Measurements from ENCODE around the gene FUS. TPM values are rescaled to one million over a fixed set of nuclear protein-coding genes. Genes with fewer than 3 reads are reported as not detected.

FUS gene
- total and polyA plus RNA-seq, 7 experiments from 2014 or later = 177 to 956 (median 614) TPM

DNA sequence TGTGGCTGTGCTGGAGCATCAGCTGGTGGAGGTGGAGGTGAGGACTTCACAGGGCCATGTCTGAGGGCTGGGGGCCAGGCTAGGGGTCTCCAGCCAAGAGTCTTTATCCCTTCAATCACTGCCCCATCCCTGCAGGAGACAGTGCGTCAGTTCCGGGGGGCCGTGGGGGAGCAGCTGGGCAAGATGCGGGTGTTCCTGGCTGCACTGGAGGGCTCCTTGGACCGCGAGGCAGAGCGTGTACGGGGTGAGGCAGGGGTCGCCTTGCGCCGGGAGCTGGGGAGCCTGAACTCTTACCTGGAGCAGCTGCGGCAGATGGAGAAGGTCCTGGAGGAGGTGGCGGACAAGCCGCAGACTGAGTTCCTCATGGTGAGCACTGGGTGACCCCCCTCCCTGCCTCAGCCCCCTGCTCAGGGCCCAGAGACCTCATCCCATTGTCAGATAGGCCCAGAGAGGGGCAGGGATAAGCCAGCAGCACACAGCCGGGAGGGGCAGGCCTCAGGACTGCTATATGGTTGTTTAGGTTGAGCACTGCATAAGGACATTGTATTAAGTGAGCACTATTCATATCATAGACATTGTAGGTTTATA, 39.3 kb downstream of the FUS start:
- ChIA-PET POLR2A (no interaction called here), CTCF (interaction anchor here (0.7 kb wide), 1 partner anchor 220 kb away, joined by 3 read pairs; no protein-coding TSS in a partner anchor)
- Mint-ChIP-seq H3K27ac (no peak overlapping the region), H3K27me3 (peaks cover 36 to 58% (median 48%) of the 10 kb centered on the region in 5 donors), H3K36me3 (no peaks in the 10 kb centered on the region), H3K9me3 (no peaks in the 10 kb centered on the region), H3K4me3 (no peak overlapping the region), H3K4me1 (peaks cover 15 to 21% (median 18%) of the 10 kb centered on the region in 7 donors)
- ATAC-seq (no peak), DNase-seq (no peak)
- Histone ChIP-seq H3K4me1 (ENCODE audit: control insufficient read depth in 2 of 2, insufficient read depth in 2 of 2, low read length in 2 of 2) (peaks cover 18 to 25% of the 10 kb centered on the region in 2 donors), H3K4me3 (ENCODE audit: low read length) (no peak overlapping the region), H3K9me3 (ENCODE audit: control insufficient read depth in 2 of 3, low read length in 3 of 3) (no peaks in the 10 kb centered on the region), H3K27me3 (ENCODE audit: control insufficient read depth in 2 of 2, insufficient read depth in 2 of 2, low read length in 2 of 2) (peaks cover 11 to 19% of the 10 kb centered on the region in 2 donors), H3K36me3 (ENCODE audit: control insufficient read depth in 2 of 3, insufficient read depth in 3 of 3, low read length in 3 of 3) (no peaks in the 10 kb centered on the region), H3K27ac (ENCODE audit: low read depth, low read length) (no peak overlapping the region)
- intact Hi-C loops (cut with micrococcal nuclease) = no loop called here

DNA sequence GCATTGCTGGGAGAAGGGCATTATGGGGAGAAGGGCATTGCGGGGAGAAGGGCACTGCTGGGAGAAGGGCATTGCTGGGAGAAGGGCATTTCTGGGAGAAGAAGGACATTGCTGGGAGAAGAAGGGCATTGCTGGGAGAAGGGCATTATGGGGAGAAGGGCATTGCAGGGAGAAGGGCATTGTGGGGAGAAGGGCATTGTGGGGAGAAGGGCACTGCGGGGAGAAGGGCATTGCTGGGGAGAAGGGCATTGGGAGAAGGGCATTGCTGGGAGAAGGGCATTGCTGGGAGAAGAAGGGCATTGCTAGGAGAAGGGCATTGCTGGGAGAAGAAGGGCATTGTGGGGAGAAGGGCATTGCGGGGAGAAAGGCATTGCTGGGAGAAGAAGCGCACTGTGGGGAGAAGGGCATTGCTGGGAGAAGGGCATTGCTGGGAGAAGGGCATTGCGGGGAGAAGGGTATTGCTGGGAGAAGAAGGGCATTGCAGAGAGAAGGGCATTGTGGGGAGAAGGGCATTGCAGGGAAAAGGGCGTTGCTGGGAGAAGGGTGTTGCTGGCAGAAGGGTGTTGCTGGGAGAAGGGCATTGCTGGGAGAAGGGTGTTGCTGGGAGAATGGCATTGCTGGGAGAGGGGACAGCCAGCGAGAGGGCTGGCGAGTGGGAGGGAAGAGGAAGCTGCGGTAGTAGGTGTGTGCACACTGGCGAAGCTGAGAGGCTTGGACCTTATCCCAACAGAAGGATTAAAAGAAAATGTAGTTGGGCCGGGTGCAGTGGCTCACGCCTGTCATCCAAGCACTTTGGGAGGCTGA, 41.6 kb downstream of the FUS start:
- H3K4me3 ChIP-seq (ENCODE audit: low read length) = no peak overlapping the region
- H3K9me3 Mint-ChIP-seq = no peaks in the 10 kb centered on the region
- ChIA-PET POLR2A (no interaction called here), CTCF (interaction anchor here (0.6 kb wide), 1 partner anchor 10 kb away, joined by 5 read pairs; no protein-coding TSS in a partner anchor)
- H3K4me1 Mint-ChIP-seq = peaks cover 4 to 9% (median 5%) of the 10 kb centered on the region in 7 donors
- no peak overlapping the region for H3K4me3 Mint-ChIP-seq
- H3K27ac Mint-ChIP-seq = no peak overlapping the region
- no peaks in the 10 kb centered on the region for H3K9me3 ChIP-seq (ENCODE audit: control insufficient read depth in 2 of 3, low read length in 3 of 3)
- intact Hi-C loops (cut with micrococcal nuclease) = no loop called here
- no peaks in the 10 kb centered on the region for H3K36me3 ChIP-seq (ENCODE audit: control insufficient read depth in 2 of 3, insufficient read depth in 3 of 3, low read length in 3 of 3)
- no peak overlapping the region for H3K27ac ChIP-seq (ENCODE audit: low read depth, low read length)
- ATAC-seq (no peak), DNase-seq (no peak)
- H3K27me3 Mint-ChIP-seq = peaks cover 25 to 42% (median 39%) of the 10 kb centered on the region in 5 donors
- H3K27me3 ChIP-seq (ENCODE audit: control insufficient read depth in 2 of 2, insufficient read depth in 2 of 2, low read length in 2 of 2) = peaks cover 11 to 13% of the 10 kb centered on the region in 2 donors
- peaks cover 6 to 8% of the 10 kb centered on the region in 2 donors for H3K4me1 ChIP-seq (ENCODE audit: control insufficient read depth in 2 of 2, insufficient read depth in 2 of 2, low read length in 2 of 2)
- H3K36me3 Mint-ChIP-seq = no peaks in the 10 kb centered on the region

DNA sequence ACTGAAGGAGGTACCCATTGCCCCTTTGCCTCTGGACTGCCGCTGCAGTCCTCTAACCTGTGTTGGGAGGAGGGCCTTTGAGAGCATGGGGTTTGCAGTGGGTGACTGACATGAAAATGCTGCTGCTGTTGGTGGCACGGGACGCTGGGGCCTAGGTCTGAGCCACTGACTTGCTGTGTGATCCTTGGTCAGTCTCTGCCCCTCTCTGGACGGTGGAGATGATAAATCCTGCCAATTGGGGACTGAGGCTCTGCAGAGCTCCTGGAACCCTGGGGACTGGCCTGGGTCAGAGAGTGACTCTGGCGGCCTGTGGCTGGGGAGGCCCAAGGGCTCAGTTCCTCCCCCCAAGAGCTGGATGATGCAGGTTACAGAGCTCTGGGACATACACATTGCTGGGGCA, 43.1 kb downstream of the FUS start:
- Histone ChIP-seq H3K36me3 (ENCODE audit: control insufficient read depth in 2 of 3, insufficient read depth in 3 of 3, low read length in 3 of 3) (no peaks in the 10 kb centered on the region), H3K9me3 (ENCODE audit: control insufficient read depth in 2 of 3, low read length in 3 of 3) (no peaks in the 10 kb centered on the region), H3K4me3 (ENCODE audit: low read length) (no peak overlapping the region), H3K27ac (ENCODE audit: low read depth, low read length) (no peak overlapping the region), H3K27me3 (ENCODE audit: control insufficient read depth in 2 of 2, insufficient read depth in 2 of 2, low read length in 2 of 2) (peaks cover 0 to under 1% of the 10 kb centered on the region in 2 donors), H3K4me1 (ENCODE audit: control insufficient read depth in 2 of 2, insufficient read depth in 2 of 2, low read length in 2 of 2) (no peaks in the 10 kb centered on the region)
- Mint-ChIP-seq H3K36me3 (no peaks in the 10 kb centered on the region), H3K27me3 (peaks cover 14 to 29% (median 27%) of the 10 kb centered on the region in 5 donors), H3K9me3 (peaks cover 0 to 1% (median 0%) of the 10 kb centered on the region in 11 donors), H3K4me3 (no peak overlapping the region), H3K4me1 (peaks cover 0 to under 1% (median 0%) of the 10 kb centered on the region in 7 donors), H3K27ac (no peak overlapping the region)
- intact Hi-C loops (cut with micrococcal nuclease) = no loop called here
- POLR2A ChIA-PET = no interaction called here
- CTCF ChIA-PET = no interaction called here
- ATAC-seq (no peak), DNase-seq (no peak)

DNA sequence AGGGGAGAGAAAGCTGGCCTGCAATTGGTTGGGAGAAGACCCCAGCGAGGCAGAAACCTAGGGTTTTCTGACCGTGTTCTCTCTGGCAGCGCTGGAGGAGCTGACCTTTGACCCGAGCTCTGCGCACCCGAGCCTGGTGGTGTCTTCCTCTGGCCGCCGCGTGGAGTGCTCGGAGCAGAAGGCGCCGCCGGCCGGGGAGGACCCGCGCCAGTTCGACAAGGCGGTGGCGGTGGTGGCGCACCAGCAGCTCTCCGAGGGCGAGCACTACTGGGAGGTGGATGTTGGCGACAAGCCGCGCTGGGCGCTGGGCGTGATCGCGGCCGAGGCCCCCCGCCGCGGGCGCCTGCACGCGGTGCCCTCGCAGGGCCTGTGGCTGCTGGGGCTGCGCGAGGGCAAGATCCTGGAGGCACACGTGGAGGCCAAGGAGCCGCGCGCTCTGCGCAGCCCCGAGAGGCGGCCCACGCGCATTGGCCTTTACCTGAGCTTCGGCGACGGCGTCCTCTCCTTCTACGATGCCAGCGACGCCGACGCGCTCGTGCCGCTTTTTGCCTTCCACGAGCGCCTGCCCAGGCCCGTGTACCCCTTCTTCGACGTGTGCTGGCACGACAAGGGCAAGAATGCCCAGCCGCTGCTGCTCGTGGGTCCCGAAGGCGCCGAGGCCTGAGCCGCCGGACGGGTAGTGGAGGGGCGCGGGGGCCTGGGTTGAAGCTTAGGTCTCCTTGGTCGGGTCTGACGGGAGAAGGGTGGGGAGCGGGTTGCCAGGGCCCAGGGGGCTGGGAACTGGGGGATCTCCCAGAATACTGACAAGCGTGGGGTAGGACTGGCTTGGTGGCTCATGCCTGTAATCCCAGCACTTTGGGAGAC, 44.4 kb downstream of the FUS start:
- no peak overlapping the region for H3K27ac Mint-ChIP-seq
- CTCF ChIA-PET = no interaction called here

DNA sequence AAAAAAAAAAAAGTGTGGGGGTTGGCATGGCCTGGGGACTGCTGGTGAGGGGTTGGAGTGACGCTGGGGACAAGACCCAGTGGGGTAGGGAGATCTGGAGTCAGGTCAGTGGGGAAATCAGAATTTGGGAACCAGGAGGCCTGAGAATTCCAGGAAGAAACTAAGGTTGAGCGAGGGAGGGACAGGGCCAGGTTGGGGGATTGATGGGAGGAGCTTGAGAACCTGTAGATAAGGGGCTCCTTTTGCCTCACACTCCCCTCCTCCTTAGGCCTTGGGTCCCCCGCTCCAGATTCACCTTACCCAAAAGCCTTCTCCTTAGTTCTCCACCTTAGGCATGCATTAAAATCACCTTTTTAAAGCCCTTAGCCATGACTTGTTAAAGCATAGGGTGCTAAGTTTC, 45.3 kb downstream of the FUS start:
- Mint-ChIP-seq H3K4me1 (peaks cover 0 to 4% (median 0%) of the 10 kb centered on the region in 7 donors), H3K4me3 (no peak overlapping the region), H3K27me3 (peaks cover 7 to 18% (median 15%) of the 10 kb centered on the region in 5 donors), H3K36me3 (no peaks in the 10 kb centered on the region), H3K27ac (no peak overlapping the region), H3K9me3 (peaks cover 0 to 1% (median 0%) of the 10 kb centered on the region in 11 donors)
- intact Hi-C loops (cut with micrococcal nuclease) = no loop called here
- ATAC-seq = no peak
- CTCF ChIA-PET = interaction anchor here (0.7 kb wide), 1 partner anchor 16 kb away, joined by 6 read pairs; no protein-coding TSS in a partner anchor
- Histone ChIP-seq H3K36me3 (ENCODE audit: control insufficient read depth in 2 of 3, insufficient read depth in 3 of 3, low read length in 3 of 3) (no peaks in the 10 kb centered on the region), H3K4me1 (ENCODE audit: control insufficient read depth in 2 of 2, insufficient read depth in 2 of 2, low read length in 2 of 2) (no peaks in the 10 kb centered on the region), H3K4me3 (ENCODE audit: low read length) (no peak overlapping the region), H3K9me3 (ENCODE audit: control insufficient read depth in 2 of 3, low read length in 3 of 3) (no peaks in the 10 kb centered on the region), H3K27me3 (ENCODE audit: control insufficient read depth in 2 of 2, insufficient read depth in 2 of 2, low read length in 2 of 2) (no peaks in the 10 kb centered on the region), H3K27ac (ENCODE audit: low read depth, low read length) (no peak overlapping the region)
- no peak for DNase-seq
- POLR2A ChIA-PET = no interaction called here

More for the DNA sequence above, 44.4 kb downstream of the FUS start:
- H3K36me3 Mint-ChIP-seq = no peaks in the 10 kb centered on the region
- H3K4me3 Mint-ChIP-seq = no peak overlapping the region
- Histone ChIP-seq H3K4me1 (ENCODE audit: control insufficient read depth in 2 of 2, insufficient read depth in 2 of 2, low read length in 2 of 2) (no peaks in the 10 kb centered on the region), H3K27me3 (ENCODE audit: control insufficient read depth in 2 of 2, insufficient read depth in 2 of 2, low read length in 2 of 2) (no peaks in the 10 kb centered on the region), H3K9me3 (ENCODE audit: control insufficient read depth in 2 of 3, low read length in 3 of 3) (no peaks in the 10 kb centered on the region), H3K27ac (ENCODE audit: low read depth, low read length) (no peak overlapping the region), H3K4me3 (ENCODE audit: low read length) (no peak overlapping the region), H3K36me3 (ENCODE audit: control insufficient read depth in 2 of 3, insufficient read depth in 3 of 3, low read length in 3 of 3) (no peaks in the 10 kb centered on the region)
- peaks cover 0 to 1% (median 0%) of the 10 kb centered on the region in 11 donors for H3K9me3 Mint-ChIP-seq
- POLR2A ChIA-PET = no interaction called here
- peaks cover 7 to 17% (median 16%) of the 10 kb centered on the region in 5 donors for H3K27me3 Mint-ChIP-seq
- DNase-seq (no peak), ATAC-seq (no peak)
- intact Hi-C loops (cut with micrococcal nuclease) = no loop called here
- H3K4me1 Mint-ChIP-seq = peaks cover 0 to 3% (median 0%) of the 10 kb centered on the region in 7 donors

DNA sequence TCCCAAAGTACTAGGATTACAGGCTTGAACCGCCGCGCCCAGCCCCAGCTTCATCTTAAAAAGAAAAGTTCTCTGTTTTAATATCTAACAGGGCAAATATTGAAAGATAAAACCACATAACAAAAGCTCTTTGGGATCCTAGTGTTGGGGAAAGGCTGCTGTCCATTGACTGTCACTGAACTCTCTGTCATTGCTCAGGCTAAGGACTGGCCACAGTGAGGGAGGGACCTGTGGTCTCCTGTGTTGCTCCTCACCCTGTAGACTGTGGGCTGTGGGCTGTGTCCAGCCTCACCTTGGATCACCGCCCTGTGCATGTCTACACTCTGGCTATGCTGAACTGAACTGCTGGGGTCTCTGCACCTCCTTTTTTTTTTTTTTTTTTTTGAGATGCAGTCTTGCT, 48.3 kb downstream of the FUS start:
- peaks cover 0 to 4% (median 0%) of the 10 kb centered on the region in 5 donors for H3K27me3 Mint-ChIP-seq
- H3K36me3 Mint-ChIP-seq = no peaks in the 10 kb centered on the region
- ChIA-PET CTCF (no interaction called here), POLR2A (interaction anchor here (0.6 kb wide), 1 partner anchor 53 kb away, joined by 6 read pairs; no protein-coding TSS in a partner anchor)
- no peaks in the 10 kb centered on the region for H3K36me3 ChIP-seq (ENCODE audit: control insufficient read depth in 2 of 3, insufficient read depth in 3 of 3, low read length in 3 of 3)
- DNase-seq = no peak
- H3K9me3 Mint-ChIP-seq = peaks cover 0 to 5% (median 0%) of the 10 kb centered on the region in 11 donors
- no peaks in the 10 kb centered on the region for H3K4me1 ChIP-seq (ENCODE audit: control insufficient read depth in 2 of 2, insufficient read depth in 2 of 2, low read length in 2 of 2)
- no peak overlapping the region for H3K27ac Mint-ChIP-seq
- H3K4me3 Mint-ChIP-seq = no peak overlapping the region
- no peak overlapping the region for H3K27ac ChIP-seq (ENCODE audit: low read depth, low read length)
- no peak for ATAC-seq
- intact Hi-C loops (cut with micrococcal nuclease) = no loop called here
- H3K9me3 ChIP-seq (ENCODE audit: control insufficient read depth in 2 of 3, low read length in 3 of 3) = no peaks in the 10 kb centered on the region
- no peaks in the 10 kb centered on the region for H3K27me3 ChIP-seq (ENCODE audit: control insufficient read depth in 2 of 2, insufficient read depth in 2 of 2, low read length in 2 of 2)
- H3K4me3 ChIP-seq (ENCODE audit: low read length) = no peak overlapping the region
- peaks cover 0 to 4% (median 0%) of the 10 kb centered on the region in 7 donors for H3K4me1 Mint-ChIP-seq
